Measurements from ENCODE around the gene UNC50.

UNC50 gene

DNA sequence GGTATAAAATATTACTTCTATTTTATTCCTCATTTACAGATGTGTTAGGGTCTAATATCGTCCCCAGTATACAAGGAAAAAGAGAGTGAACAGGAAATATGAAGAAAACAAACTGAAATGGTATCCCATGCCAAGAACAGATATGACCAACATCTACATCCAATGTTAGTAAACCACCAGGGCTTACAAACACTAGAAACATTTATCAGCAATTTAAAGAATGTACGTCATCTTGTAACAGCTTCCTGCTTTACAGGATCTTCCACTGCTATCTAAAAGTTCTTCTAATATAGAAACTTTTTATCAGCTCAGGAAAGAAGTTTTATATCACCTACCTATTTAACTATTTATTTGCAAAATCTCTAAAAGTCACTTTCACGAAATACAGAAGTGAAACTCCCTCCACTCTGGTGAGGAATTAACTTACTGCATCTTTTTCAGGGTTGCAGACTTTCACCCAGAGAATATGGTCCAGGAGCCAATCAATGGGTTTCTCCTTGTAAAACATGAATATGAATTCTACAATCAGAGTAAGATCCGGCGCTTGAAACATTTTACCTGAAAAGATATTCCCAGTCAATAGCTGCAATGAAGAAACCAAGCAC is 35.2 kb downstream of the UNC50 start:
- peaks cover under 1% of the 10 kb centered on the region for H3K79me1 ChIP-seq (ENCODE audit: low read depth, low read length)
- H4K8ac ChIP-seq (ENCODE audit: low read depth, low read length): no peak overlapping the region
- no peak overlapping the region for H2BK12ac ChIP-seq (ENCODE audit: low read length)
- H3K4me2 ChIP-seq (ENCODE audit: insufficient read depth, low read length, poor library complexity, severe bottlenecking): no peak overlapping the region
- H3K9me3 ChIP-seq (replicated peaks in 1 of 2; ENCODE audit: control insufficient read depth in 2 of 2, insufficient read depth in 1 of 2, low read depth in 1 of 2, low read length in 2 of 2): no peaks in the 10 kb centered on the region
- no peak overlapping the region for H2BK120ac ChIP-seq (ENCODE audit: low read depth, low read length)
- no peaks in the 10 kb centered on the region for H3K27me3 ChIP-seq (ENCODE audit: control insufficient read depth in 3 of 3, insufficient read depth in 3 of 3, low read depth in 1 of 3, low read length in 3 of 3)
- no peak overlapping the region for H3K27ac ChIP-seq (replicated peaks; ENCODE audit: low read length)
- no peak overlapping the region for H3K4ac ChIP-seq (ENCODE audit: low read length)
- H3K9ac ChIP-seq (ENCODE audit: low read depth, low read length, poor library complexity): no peak overlapping the region
- H2AK5ac ChIP-seq (ENCODE audit: low read depth, low read length): no peak overlapping the region
- H2AFZ ChIP-seq (ENCODE audit: low read length): no peak overlapping the region
- H3K4me3 ChIP-seq (ENCODE audit: low read length in 2 of 2): no peak overlapping the region
- H3K4me1 ChIP-seq (ENCODE audit: control insufficient read depth in 2 of 2, insufficient read depth in 1 of 2, low read depth in 1 of 2, low read length in 2 of 2): no peaks in the 10 kb centered on the region
- no peak overlapping the region for H4K91ac ChIP-seq (ENCODE audit: low read depth, low read length, poor library complexity)
- no peak overlapping the region for H2BK5ac ChIP-seq (ENCODE audit: low read length)
- H3K36me3 ChIP-seq (replicated peaks in 1 of 2; ENCODE audit: control insufficient read depth in 2 of 2, insufficient read depth in 2 of 2, low read length in 2 of 2): no peaks in the 10 kb centered on the region
- H3K14ac ChIP-seq (ENCODE audit: low read length): no peak overlapping the region
- H3K23ac ChIP-seq (ENCODE audit: low read depth, low read length, poor library complexity): no peak overlapping the region
- WGBS, 2 donors (ENCODE audit: extremely low coverage in 2 of 2, insufficient read length in 2 of 2, insufficient replicate concordance in 1 of 2): no CpG with 5 or more reads among the region's 5 CpGs
- no peak overlapping the region for H2BK15ac ChIP-seq (ENCODE audit: low read length)
- no peak overlapping the region for H3K18ac ChIP-seq (ENCODE audit: low read length)
- no peak for DNase-seq (ENCODE audit: low spot score)

DNA sequence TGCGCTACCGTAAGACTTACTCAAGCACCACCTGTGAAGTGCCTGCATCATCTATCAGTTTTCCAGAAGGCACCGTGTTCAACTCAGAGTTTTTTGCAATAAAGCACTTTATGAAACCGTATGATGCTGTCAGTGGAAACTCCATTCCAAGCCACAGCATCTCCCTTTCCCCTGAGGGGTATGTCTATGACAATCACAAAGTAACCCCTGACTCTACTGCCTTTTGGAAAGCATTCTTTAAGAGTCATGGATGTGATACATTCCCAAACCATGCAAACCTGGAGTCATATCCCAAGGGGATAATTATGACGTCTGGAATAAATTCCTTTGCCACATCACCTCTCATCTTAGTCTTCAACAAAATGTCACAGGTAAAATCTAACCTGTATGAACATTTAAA is 39.2 kb downstream of the UNC50 start:
- Histone ChIP-seq H3K9me3 (replicated peaks in 1 of 2; ENCODE audit: control insufficient read depth in 2 of 2, insufficient read depth in 1 of 2, low read depth in 1 of 2, low read length in 2 of 2) (no peaks in the 10 kb centered on the region), H3K9ac (ENCODE audit: low read depth, low read length, poor library complexity) (no peak overlapping the region), H3K27ac (replicated peaks; ENCODE audit: low read length) (no peak overlapping the region), H2BK12ac (ENCODE audit: low read length) (no peak overlapping the region), H2AFZ (ENCODE audit: low read length) (no peak overlapping the region), H3K36me3 (replicated peaks in 1 of 2; ENCODE audit: control insufficient read depth in 2 of 2, insufficient read depth in 2 of 2, low read length in 2 of 2) (no peaks in the 10 kb centered on the region), H3K4me2 (ENCODE audit: insufficient read depth, low read length, poor library complexity, severe bottlenecking) (no peak overlapping the region), H3K14ac (ENCODE audit: low read length) (no peak overlapping the region), H3K79me1 (ENCODE audit: low read depth, low read length) (peaks cover 1% of the 10 kb centered on the region), H3K23ac (ENCODE audit: low read depth, low read length, poor library complexity) (no peak overlapping the region), H2BK15ac (ENCODE audit: low read length) (no peak overlapping the region), H2AK5ac (ENCODE audit: low read depth, low read length) (no peak overlapping the region), H3K18ac (ENCODE audit: low read length) (no peak overlapping the region), H4K91ac (ENCODE audit: low read depth, low read length, poor library complexity) (no peak overlapping the region), H3K4me3 (ENCODE audit: low read length in 2 of 2) (no peak overlapping the region), H4K8ac (ENCODE audit: low read depth, low read length) (no peak overlapping the region), H3K4me1 (ENCODE audit: control insufficient read depth in 2 of 2, insufficient read depth in 1 of 2, low read depth in 1 of 2, low read length in 2 of 2) (no peaks in the 10 kb centered on the region), H3K4ac (ENCODE audit: low read length) (no peak overlapping the region), H3K27me3 (ENCODE audit: control insufficient read depth in 3 of 3, insufficient read depth in 3 of 3, low read depth in 1 of 3, low read length in 3 of 3) (no peaks in the 10 kb centered on the region), H2BK5ac (ENCODE audit: low read length) (no peak overlapping the region), H2BK120ac (ENCODE audit: low read depth, low read length) (no peak overlapping the region)
- no CpG with 5 or more reads among the region's 5 CpGs for WGBS, 2 donors (ENCODE audit: extremely low coverage in 2 of 2, insufficient read length in 2 of 2, insufficient replicate concordance in 1 of 2)
- no peak for DNase-seq (ENCODE audit: low spot score)

DNA sequence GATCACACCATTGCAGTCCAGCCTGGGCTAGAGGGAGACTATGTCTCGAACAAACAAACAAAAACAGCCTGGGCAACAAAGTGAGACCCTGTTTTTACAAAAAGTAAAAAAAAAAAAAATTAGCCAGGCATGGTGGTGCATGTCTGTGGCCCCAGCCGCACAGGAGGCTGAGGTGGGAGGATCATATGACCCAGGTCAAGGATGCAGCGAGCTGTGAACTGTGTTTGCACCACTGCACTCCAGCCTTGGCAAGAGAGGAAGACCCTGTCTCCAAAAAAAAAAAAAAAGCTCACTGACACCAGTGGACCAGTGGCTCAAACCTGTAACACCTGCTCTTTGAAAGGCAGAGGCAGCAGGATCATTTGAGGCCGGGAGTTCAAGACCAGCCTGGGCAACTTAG is 40.1 kb downstream of the UNC50 start:
- Histone ChIP-seq H2BK15ac (ENCODE audit: low read length) (no peak overlapping the region), H3K4ac (ENCODE audit: low read length) (no peak overlapping the region), H2BK120ac (ENCODE audit: low read depth, low read length) (no peak overlapping the region), H3K4me2 (ENCODE audit: insufficient read depth, low read length, poor library complexity, severe bottlenecking) (no peak overlapping the region), H3K14ac (ENCODE audit: low read length) (no peak overlapping the region), H3K18ac (ENCODE audit: low read length) (no peak overlapping the region), H3K36me3 (replicated peaks in 1 of 2; ENCODE audit: control insufficient read depth in 2 of 2, insufficient read depth in 2 of 2, low read length in 2 of 2) (no peaks in the 10 kb centered on the region), H3K4me1 (ENCODE audit: control insufficient read depth in 2 of 2, insufficient read depth in 1 of 2, low read depth in 1 of 2, low read length in 2 of 2) (no peaks in the 10 kb centered on the region), H4K8ac (ENCODE audit: low read depth, low read length) (no peak overlapping the region), H3K27me3 (ENCODE audit: control insufficient read depth in 3 of 3, insufficient read depth in 3 of 3, low read depth in 1 of 3, low read length in 3 of 3) (no peaks in the 10 kb centered on the region), H4K91ac (ENCODE audit: low read depth, low read length, poor library complexity) (no peak overlapping the region), H3K4me3 (ENCODE audit: low read length in 2 of 2) (no peak overlapping the region), H3K79me1 (ENCODE audit: low read depth, low read length) (peaks cover 1% of the 10 kb centered on the region), H2AFZ (ENCODE audit: low read length) (no peak overlapping the region), H2AK5ac (ENCODE audit: low read depth, low read length) (no peak overlapping the region), H3K9me3 (replicated peaks in 1 of 2; ENCODE audit: control insufficient read depth in 2 of 2, insufficient read depth in 1 of 2, low read depth in 1 of 2, low read length in 2 of 2) (no peaks in the 10 kb centered on the region), H3K23ac (ENCODE audit: low read depth, low read length, poor library complexity) (no peak overlapping the region), H3K9ac (ENCODE audit: low read depth, low read length, poor library complexity) (no peak overlapping the region), H2BK12ac (ENCODE audit: low read length) (no peak overlapping the region), H2BK5ac (ENCODE audit: low read length) (no peak overlapping the region), H3K27ac (replicated peaks; ENCODE audit: low read length) (no peak overlapping the region)
- no CpG with 5 or more reads among the region's 4 CpGs for WGBS, 2 donors (ENCODE audit: extremely low coverage in 2 of 2, insufficient read length in 2 of 2, insufficient replicate concordance in 1 of 2)
- no peak for DNase-seq (ENCODE audit: low spot score)

DNA sequence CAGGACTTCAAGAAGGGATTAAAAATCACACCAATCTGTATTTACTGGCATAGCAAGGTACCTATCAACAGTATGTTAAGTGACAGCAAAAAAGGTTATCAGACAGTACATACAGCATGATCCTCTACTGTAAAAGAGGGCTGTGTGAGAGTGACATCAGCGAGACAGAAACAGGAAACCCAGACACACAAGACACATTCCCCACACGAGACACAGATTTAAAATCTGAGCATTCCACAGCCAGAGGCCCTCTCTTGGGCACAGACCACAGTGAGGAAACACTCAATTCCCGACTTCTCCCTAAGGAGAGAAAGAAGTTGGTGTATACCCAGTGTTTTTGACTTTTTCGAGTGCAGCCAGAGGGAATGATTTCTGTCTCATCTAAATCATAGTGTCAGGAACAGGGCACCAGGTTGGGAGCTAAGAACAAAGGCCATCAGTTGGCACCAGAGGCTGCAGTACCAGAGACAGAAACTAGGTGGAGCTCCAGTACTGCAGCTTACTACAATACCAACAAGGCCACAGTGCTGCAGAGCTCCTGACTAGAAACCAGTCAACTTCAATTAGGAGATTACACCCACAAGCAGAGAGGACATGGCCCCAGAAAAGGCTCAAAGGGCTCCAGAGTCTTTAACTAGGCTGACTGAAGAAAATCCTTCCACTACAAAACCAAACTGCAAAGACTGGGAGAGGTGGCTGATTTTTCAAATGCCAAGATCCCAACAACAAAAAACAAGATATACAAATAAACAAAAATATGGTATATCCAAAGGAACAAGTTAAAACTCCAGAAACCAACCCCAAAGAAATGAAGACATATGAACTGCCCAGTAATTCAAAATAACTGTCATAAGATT is 41.0 kb downstream of the UNC50 start:
- Histone ChIP-seq H3K18ac (ENCODE audit: low read length) (no peak overlapping the region), H3K79me1 (ENCODE audit: low read depth, low read length) (peaks cover 1% of the 10 kb centered on the region), H3K9me3 (replicated peaks in 1 of 2; ENCODE audit: control insufficient read depth in 2 of 2, insufficient read depth in 1 of 2, low read depth in 1 of 2, low read length in 2 of 2) (no peaks in the 10 kb centered on the region), H2AK5ac (ENCODE audit: low read depth, low read length) (no peak overlapping the region), H3K4me2 (ENCODE audit: insufficient read depth, low read length, poor library complexity, severe bottlenecking) (no peak overlapping the region), H3K36me3 (replicated peaks in 1 of 2; ENCODE audit: control insufficient read depth in 2 of 2, insufficient read depth in 2 of 2, low read length in 2 of 2) (no peaks in the 10 kb centered on the region), H2AFZ (ENCODE audit: low read length) (peak overlapping the region; percentile 86), H2BK15ac (ENCODE audit: low read length) (no peak overlapping the region), H2BK120ac (ENCODE audit: low read depth, low read length) (no peak overlapping the region), H3K4me1 (ENCODE audit: control insufficient read depth in 2 of 2, insufficient read depth in 1 of 2, low read depth in 1 of 2, low read length in 2 of 2) (no peaks in the 10 kb centered on the region), H2BK5ac (ENCODE audit: low read length) (no peak overlapping the region), H2BK12ac (ENCODE audit: low read length) (no peak overlapping the region), H3K14ac (ENCODE audit: low read length) (no peak overlapping the region), H3K4me3 (ENCODE audit: low read length in 2 of 2) (no peak overlapping the region), H3K27ac (replicated peaks; ENCODE audit: low read length) (no peak overlapping the region), H4K91ac (ENCODE audit: low read depth, low read length, poor library complexity) (no peak overlapping the region), H3K9ac (ENCODE audit: low read depth, low read length, poor library complexity) (no peak overlapping the region), H3K27me3 (ENCODE audit: control insufficient read depth in 3 of 3, insufficient read depth in 3 of 3, low read depth in 1 of 3, low read length in 3 of 3) (no peaks in the 10 kb centered on the region), H3K23ac (ENCODE audit: low read depth, low read length, poor library complexity) (no peak overlapping the region), H4K8ac (ENCODE audit: low read depth, low read length) (no peak overlapping the region), H3K4ac (ENCODE audit: low read length) (no peak overlapping the region)
- DNase-seq (ENCODE audit: low spot score): peak; percentile 81
- WGBS, 2 donors (ENCODE audit: extremely low coverage in 2 of 2, insufficient read length in 2 of 2, insufficient replicate concordance in 1 of 2): no CpG with 5 or more reads among the region's 4 CpGs

All from neuronal stem cell (in vitro differentiated cells).